NCI-H82 (cell line): ENCODE results near the gene CNTD1.
A peak's percentile ranks its signal among the peaks of the same experiment; 100 is the strongest.

Source experiments
- DNase-seq: peaks from one replicate; lab custom pipeline; 2025; lab: John Stamatoyannopoulos, UW

Gene CNTD1

GRCh38 chr17:42779304-42779935 is 19.2 kb upstream of the CNTD1 start:
- DNase-seq = peak; percentile 87

- DNase-seq = peak; percentile 69
Observed at GRCh38 chr17:42779936-42780850, 18.5 kb upstream of the CNTD1 start, which contains the start of gene WNK4. Gene WNK4 (plus strand): TSS chr17:42780610. CDS start chr17:42780699, 89 bp downstream.

- DNase-seq = no peak
Observed at GRCh38 chr17:42780851-42781638, 17.6 kb upstream of the CNTD1 start.

- no peak for DNase-seq
Observed at GRCh38 chr17:42781639-42782165, 17.0 kb upstream of the CNTD1 start.

GRCh38 chr17:42782166-42783061 is 16.2 kb upstream of the CNTD1 start:
- no peak for DNase-seq

- no peak for DNase-seq
Observed at GRCh38 chr17:42783062-42783790, 15.4 kb upstream of the CNTD1 start.

GRCh38 chr17:42783791-42784138 is 14.9 kb upstream of the CNTD1 start:
- no peak for DNase-seq

GRCh38 chr17:42784409-42784808 is 14.3 kb upstream of the CNTD1 start:
- no peak for DNase-seq

- peak; percentile 64 for DNase-seq
Observed at GRCh38 chr17:42784811-42785592, 13.7 kb upstream of the CNTD1 start.

- DNase-seq = no peak
Observed at GRCh38 chr17:42787266-42787665, 11.4 kb upstream of the CNTD1 start.

GRCh38 chr17:42791948-42792347 is 6.7 kb upstream of the CNTD1 start:
- no peak for DNase-seq

- no peak for DNase-seq
Observed at GRCh38 chr17:42792545-42792944, 6.1 kb upstream of the CNTD1 start.

- no peak for DNase-seq
Observed at GRCh38 chr17:42795061-42795460, 3.6 kb upstream of the CNTD1 start.

GRCh38 chr17:42795465-42795864 is 3.2 kb upstream of the CNTD1 start:
- no peak for DNase-seq

- no peak for DNase-seq
Observed at GRCh38 chr17:42796066-42796758, 2.4 kb upstream of the CNTD1 start.

GRCh38 chr17:42797067-42798007 is 1.3 kb upstream of the CNTD1 start:
- DNase-seq = no peak

- no peak for DNase-seq
Observed at GRCh38 chr17:42798011-42798382, 664 bp upstream of the CNTD1 start.
